ENCODE results near the gene ZXDC.

DNA sequence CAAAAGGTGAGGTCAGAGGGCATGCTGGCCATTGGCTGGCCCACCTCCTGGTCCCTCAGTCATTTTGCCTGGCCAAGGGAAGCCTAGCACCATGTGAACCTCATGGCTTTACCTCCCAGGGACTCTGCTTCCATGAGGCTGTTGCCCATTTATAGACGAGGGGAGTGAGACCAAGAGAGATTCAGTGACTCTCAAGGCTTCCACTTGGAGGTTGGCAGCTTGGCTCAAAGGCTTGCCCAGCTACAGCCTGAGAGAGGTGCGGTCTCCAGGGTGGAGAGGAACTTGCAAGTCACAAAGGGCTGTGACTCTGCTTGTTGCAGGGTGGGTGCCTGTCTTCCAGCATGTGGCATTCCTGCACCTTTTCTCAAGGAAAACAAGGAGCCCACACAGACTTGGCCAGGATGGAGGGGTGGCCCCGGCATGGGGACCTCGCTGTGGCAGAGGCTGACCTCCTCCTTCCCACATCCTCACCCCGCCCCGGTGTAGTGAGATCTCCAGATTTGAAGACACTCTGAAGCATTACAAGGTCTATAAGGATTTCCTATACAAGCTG, 56.5 kb downstream of the ZXDC start:
- TF ChIP-seq POLR2AphosphoS5 (IDR thresholded peaks at IDR 0.05; ENCODE audit: low read depth, low read length) (no peak), POLR2A (IDR thresholded peaks at IDR 0.05; ENCODE audit: low read depth, low read length) (no peak)

Data from GM12892 (cell line).